Measurements from ENCODE around the gene VILL. TPM values are rescaled to one million over a fixed set of nuclear protein-coding genes. Genes with fewer than 3 reads are reported as not detected.

The VILL gene
- total RNA-seq, 2 experiments from 2014 or later = 13.2 to 23.5 TPM

DNA sequence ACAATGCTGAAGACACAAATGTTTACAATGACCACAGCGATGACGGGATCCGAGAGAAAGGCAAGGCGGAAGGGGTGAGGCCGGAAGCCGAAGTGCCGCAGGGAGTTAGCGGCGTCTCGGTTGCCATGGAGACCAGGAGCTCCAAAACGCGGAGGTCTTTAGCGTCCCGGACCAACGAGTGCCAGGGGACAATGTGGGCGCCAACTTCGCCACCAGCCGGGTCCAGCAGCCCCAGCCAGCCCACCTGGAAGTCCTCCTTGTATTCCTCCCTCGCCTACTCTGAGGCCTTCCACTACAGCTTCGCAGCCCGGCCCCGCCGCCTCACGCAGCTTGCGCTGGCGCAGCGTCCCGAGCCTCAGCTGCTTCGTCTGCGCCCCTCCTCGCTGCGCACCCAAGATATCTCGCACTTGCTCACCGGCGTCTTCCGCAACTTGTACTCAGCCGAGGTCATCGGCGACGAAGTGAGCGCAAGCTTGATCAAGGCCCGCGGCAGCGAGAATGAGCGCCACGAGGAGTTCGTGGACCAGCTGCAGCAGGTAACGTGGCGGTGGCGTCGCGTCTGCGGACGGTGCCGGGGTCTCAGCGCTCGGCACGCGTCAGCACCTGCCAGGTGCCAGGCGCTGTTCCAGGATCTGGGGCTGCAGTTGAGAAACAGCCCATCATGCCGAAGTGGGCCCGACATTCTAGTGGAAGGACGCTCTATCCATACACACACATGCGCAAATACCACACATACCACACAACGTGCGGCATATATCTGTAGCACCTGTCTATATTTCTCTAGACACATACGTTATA lies 48.7 kb downstream of the VILL start, which contains the start of gene DLEC1:
TSS of gene DLEC1 (plus strand) at position 108 of the 798 bp plus-strand sequence. CDS start at position 126, 18 bp downstream.
- H3K9me3 ChIP-seq (ENCODE audit: low read length) = no peaks in the 10 kb centered on the region
- H3K4me2 ChIP-seq (ENCODE audit: low read length) = peak within 1 kb of the TSS; percentile 38; the same call in 1 of the 2 replicates
- H3K79me2 ChIP-seq (ENCODE audit: insufficient read depth, low read depth, low read length) = no peaks in the 10 kb centered on the region
- H4K20me1 ChIP-seq (ENCODE audit: insufficient read depth, low read length) = no peaks in the 10 kb centered on the region
- peak within 1 kb of the TSS; percentile 28 for H3K4me3 ChIP-seq (ENCODE audit: low read depth, low read length, poor library complexity, severe bottlenecking)
- H3K27ac ChIP-seq (ENCODE audit: low read depth, low read length, poor library complexity, severe bottlenecking) = no peak within 1 kb of the TSS
- intact Hi-C loops (cut with micrococcal nuclease; ENCODE audit: unreplicated experiment) = no loop called here
- no TSS peak for BruUV-seq (replicated peaks)
- DNase-seq (ENCODE audit: low spot score) = peak; percentile 63
- no peaks in the 10 kb centered on the region for H3K9me2 ChIP-seq (ENCODE audit: insufficient read depth, low read length)
- peak within 1 kb of the TSS; percentile 67; the same call in 1 of the 2 replicates for H2AFZ ChIP-seq (ENCODE audit: low read length)
- POLR2A ChIA-PET = no interaction called here
- peaks cover 8% of the 10 kb centered on the region for H3K4me1 ChIP-seq (ENCODE audit: insufficient read depth, low read length, poor library complexity, severe bottlenecking)
- CTCF ChIA-PET (ENCODE audit: unreplicated experiment) = no interaction called here
- no peak for TF ChIP-seq CTCF (conservative IDR thresholded peaks at IDR 0.05; ENCODE audit: low read length)
- no peak for TF ChIP-seq EZH2phosphoT487 (IDR thresholded peaks at IDR 0.05; ENCODE audit: borderline replicate concordance, low read depth, low read length)
- no peaks in the 10 kb centered on the region for H3K36me3 ChIP-seq (ENCODE audit: insufficient read depth, low read length)

- Histone ChIP-seq H3K9me3 (ENCODE audit: low read length) (no peaks in the 10 kb centered on the region), H3K79me2 (ENCODE audit: insufficient read depth, low read depth, low read length) (no peaks in the 10 kb centered on the region), H3K4me2 (ENCODE audit: low read length) (peak overlapping the region; percentile 38; the same call in 1 of the 2 replicates), H3K4me1 (ENCODE audit: insufficient read depth, low read length, poor library complexity, severe bottlenecking) (peaks cover 8% of the 10 kb centered on the region), H3K4me3 (ENCODE audit: low read depth, low read length, poor library complexity, severe bottlenecking) (no peak overlapping the region), H3K9me2 (ENCODE audit: insufficient read depth, low read length) (no peaks in the 10 kb centered on the region), H2AFZ (ENCODE audit: low read length) (no peak overlapping the region), H3K27ac (ENCODE audit: low read depth, low read length, poor library complexity, severe bottlenecking) (no peak overlapping the region), H4K20me1 (ENCODE audit: insufficient read depth, low read length) (no peaks in the 10 kb centered on the region), H3K36me3 (ENCODE audit: insufficient read depth, low read length) (no peaks in the 10 kb centered on the region)
- intact Hi-C loops (cut with micrococcal nuclease; ENCODE audit: unreplicated experiment) = no loop called here
- TF ChIP-seq CTCF (conservative IDR thresholded peaks at IDR 0.05; ENCODE audit: low read length) (no peak), EZH2phosphoT487 (IDR thresholded peaks at IDR 0.05; ENCODE audit: borderline replicate concordance, low read depth, low read length) (no peak)
- no TSS peak for BruUV-seq (replicated peaks)
- CTCF ChIA-PET (ENCODE audit: unreplicated experiment) = no interaction called here
- peak; percentile 14 for DNase-seq (ENCODE audit: low spot score)
- POLR2A ChIA-PET = no interaction called here
These were observed 49.3 kb downstream of the VILL start for GRCh38 chr3:38039899-38040261.

DNA sequence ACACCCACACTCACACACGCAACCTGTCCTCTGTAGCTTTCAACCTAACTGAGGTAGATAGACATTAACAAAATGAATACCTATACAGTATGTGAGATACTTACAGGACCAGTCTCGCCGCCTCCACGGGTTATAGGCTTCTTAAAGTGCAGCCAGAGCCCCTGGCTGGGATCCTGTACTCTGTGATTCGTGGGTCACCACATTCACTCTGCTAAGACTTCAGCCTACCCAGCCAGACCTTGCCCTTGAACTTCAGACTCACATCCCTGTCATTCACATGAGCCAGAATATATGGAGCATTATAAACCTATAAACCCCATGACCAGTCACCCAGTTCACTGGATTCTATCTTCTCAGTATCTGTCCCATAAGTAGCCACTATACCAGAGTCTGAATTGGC lies 49.8 kb downstream of the VILL start:
- Histone ChIP-seq H3K4me2 (ENCODE audit: low read length) (no peak overlapping the region), H3K4me1 (ENCODE audit: insufficient read depth, low read length, poor library complexity, severe bottlenecking) (peaks cover 8% of the 10 kb centered on the region), H3K4me3 (ENCODE audit: low read depth, low read length, poor library complexity, severe bottlenecking) (no peak overlapping the region), H3K36me3 (ENCODE audit: insufficient read depth, low read length) (no peaks in the 10 kb centered on the region), H3K79me2 (ENCODE audit: insufficient read depth, low read depth, low read length) (no peaks in the 10 kb centered on the region), H3K9me2 (ENCODE audit: insufficient read depth, low read length) (no peaks in the 10 kb centered on the region), H3K9me3 (ENCODE audit: low read length) (no peaks in the 10 kb centered on the region), H3K27ac (ENCODE audit: low read depth, low read length, poor library complexity, severe bottlenecking) (no peak overlapping the region), H4K20me1 (ENCODE audit: insufficient read depth, low read length) (no peaks in the 10 kb centered on the region), H2AFZ (ENCODE audit: low read length) (no peak overlapping the region)
- ChIA-PET POLR2A (no interaction called here), CTCF (ENCODE audit: unreplicated experiment) (no interaction called here)
- no peak for TF ChIP-seq CTCF (conservative IDR thresholded peaks at IDR 0.05; ENCODE audit: low read length)
- TF ChIP-seq EZH2phosphoT487 (IDR thresholded peaks at IDR 0.05; ENCODE audit: borderline replicate concordance, low read depth, low read length) = no peak
- no peak for DNase-seq (ENCODE audit: low spot score)
- no TSS peak for BruUV-seq (replicated peaks)
- intact Hi-C loops (cut with micrococcal nuclease; ENCODE audit: unreplicated experiment) = no loop called here

Data from OCI-LY7 (cell line).